B cell (primary cell): ENCODE measurements around the gene RSPRY1.

Experiments used
- EZH2 ChIP-seq: IDR thresholded peaks from 2 replicates; pipeline ENCODE4 v1.6.1; 2012; ENCODE audit warnings: borderline replicate concordance, low read depth, mild to moderate bottlenecking, moderate library complexity, low read length; ENCODE audit not compliant: insufficient read depth, poor library complexity, severe bottlenecking
- TF ChIP-seq, protein P1 (sequence below): fragments of 200-600 bp; IDR thresholded peaks from one replicate; pipeline ENCODE4 v1.8.0; 2022; ENCODE audit warnings: antibody characterized with exemption, mild to moderate bottlenecking

- TF ChIP-seq, protein P1, sequence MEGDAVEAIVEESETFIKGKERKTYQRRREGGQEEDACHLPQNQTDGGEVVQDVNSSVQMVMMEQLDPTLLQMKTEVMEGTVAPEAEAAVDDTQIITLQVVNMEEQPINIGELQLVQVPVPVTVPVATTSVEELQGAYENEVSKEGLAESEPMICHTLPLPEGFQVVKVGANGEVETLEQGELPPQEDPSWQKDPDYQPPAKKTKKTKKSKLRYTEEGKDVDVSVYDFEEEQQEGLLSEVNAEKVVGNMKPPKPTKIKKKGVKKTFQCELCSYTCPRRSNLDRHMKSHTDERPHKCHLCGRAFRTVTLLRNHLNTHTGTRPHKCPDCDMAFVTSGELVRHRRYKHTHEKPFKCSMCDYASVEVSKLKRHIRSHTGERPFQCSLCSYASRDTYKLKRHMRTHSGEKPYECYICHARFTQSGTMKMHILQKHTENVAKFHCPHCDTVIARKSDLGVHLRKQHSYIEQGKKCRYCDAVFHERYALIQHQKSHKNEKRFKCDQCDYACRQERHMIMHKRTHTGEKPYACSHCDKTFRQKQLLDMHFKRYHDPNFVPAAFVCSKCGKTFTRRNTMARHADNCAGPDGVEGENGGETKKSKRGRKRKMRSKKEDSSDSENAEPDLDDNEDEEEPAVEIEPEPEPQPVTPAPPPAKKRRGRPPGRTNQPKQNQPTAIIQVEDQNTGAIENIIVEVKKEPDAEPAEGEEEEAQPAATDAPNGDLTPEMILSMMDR, result no peak
- no peak for TF ChIP-seq EZH2
These were observed 70.7 kb downstream of the RSPRY1 start for GRCh38 chr16:57256601-57257395.
